RWPE2 (cell line): Measurements from ENCODE around the gene IL20.

Source experiments
- ATAC-seq: fragments of 200-7000 bp; cut with Tn5 transposase; 3 replicates; pipeline ENCODE4 v1.9.1; 2021; ENCODE audit warnings: low read depth
- DNase-seq: peaks from one replicate; pipeline ENCODE4 v3.0.0-alpha.2; 2020; ENCODE audit warnings: low spot score
- H3K27ac ChIP-seq: fragments of 450-650 bp; 2 replicates; pipeline ENCODE4 v1.5.1; 2017; ENCODE audit warnings: mild to moderate bottlenecking; ENCODE audit not compliant: poor library complexity, severe bottlenecking
- H3K27me3 ChIP-seq: fragments of 250-450 bp; sonication (Bioruptor Pico); 2 replicates; pipeline ENCODE4 v1.5.1; 2021; ENCODE audit warnings: mild to moderate bottlenecking, moderate library complexity; ENCODE audit not compliant: insufficient read depth, poor library complexity, severe bottlenecking
- H3K36me3 ChIP-seq: fragments of 250-450 bp; sonication (Bioruptor Pico); 2 replicates; pipeline ENCODE4 v1.5.1; 2020; ENCODE audit warnings: low read depth, mild to moderate bottlenecking, moderate library complexity
- H3K4me1 ChIP-seq: fragments of 250-450 bp; sonication (Bioruptor Pico); 2 replicates; pipeline ENCODE4 v1.5.1; 2021; ENCODE audit warnings: mild to moderate bottlenecking, moderate library complexity; ENCODE audit not compliant: insufficient read depth, poor library complexity, severe bottlenecking
- H3K4me3 ChIP-seq: fragments of 250-450 bp; sonication (Bioruptor Pico); 2 replicates; pipeline ENCODE4 v1.5.1; 2021; ENCODE audit warnings: mild to moderate bottlenecking, moderate library complexity; ENCODE audit not compliant: severe bottlenecking
- H3K9me3 ChIP-seq: fragments of 250-450 bp; sonication (Bioruptor Pico); 2 replicates; pipeline ENCODE4 v1.5.1; 2021; ENCODE audit warnings: mild to moderate bottlenecking, moderate library complexity; ENCODE audit not compliant: severe bottlenecking
- TF ChIP-seq, protein P1 (sequence below): fragments of 450-650 bp; IDR thresholded peaks from one replicate; pipeline ENCODE4 v1.5.1; 2017; ENCODE audit warnings: mild to moderate bottlenecking, moderate library complexity; ENCODE audit not compliant: poor library complexity, severe bottlenecking

IL20 gene

DNA sequence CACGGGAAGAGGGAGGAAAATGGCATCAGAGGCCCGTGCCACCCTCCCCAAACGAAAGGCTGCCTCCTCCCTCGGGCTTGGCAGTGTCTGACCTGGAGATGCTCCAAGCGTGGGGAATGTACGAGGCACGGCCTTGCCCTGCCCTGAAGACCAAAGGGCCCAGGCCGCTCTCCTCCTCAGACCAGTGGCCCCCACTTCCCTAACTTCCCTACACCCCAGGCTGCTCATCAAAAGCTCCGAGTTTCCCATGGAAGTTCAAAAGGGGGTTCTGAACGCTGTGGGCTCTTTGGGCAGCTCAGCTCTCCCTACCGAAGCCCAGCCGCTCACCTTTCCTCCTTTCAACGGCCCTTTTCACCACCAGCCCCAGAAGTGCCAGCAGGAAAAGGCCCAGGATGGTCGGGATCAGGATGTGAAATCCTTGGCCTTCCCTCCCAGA lies 44.5 kb downstream of the IL20 start:
- TF ChIP-seq, protein P1, sequence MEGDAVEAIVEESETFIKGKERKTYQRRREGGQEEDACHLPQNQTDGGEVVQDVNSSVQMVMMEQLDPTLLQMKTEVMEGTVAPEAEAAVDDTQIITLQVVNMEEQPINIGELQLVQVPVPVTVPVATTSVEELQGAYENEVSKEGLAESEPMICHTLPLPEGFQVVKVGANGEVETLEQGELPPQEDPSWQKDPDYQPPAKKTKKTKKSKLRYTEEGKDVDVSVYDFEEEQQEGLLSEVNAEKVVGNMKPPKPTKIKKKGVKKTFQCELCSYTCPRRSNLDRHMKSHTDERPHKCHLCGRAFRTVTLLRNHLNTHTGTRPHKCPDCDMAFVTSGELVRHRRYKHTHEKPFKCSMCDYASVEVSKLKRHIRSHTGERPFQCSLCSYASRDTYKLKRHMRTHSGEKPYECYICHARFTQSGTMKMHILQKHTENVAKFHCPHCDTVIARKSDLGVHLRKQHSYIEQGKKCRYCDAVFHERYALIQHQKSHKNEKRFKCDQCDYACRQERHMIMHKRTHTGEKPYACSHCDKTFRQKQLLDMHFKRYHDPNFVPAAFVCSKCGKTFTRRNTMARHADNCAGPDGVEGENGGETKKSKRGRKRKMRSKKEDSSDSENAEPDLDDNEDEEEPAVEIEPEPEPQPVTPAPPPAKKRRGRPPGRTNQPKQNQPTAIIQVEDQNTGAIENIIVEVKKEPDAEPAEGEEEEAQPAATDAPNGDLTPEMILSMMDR, result no peak
- peak overlapping the region; percentile 32 for H3K4me3 ChIP-seq
- H3K4me1 ChIP-seq, result peaks cover 17% of the 10 kb centered on the region
- peak overlapping the region; percentile 74 for H3K27ac ChIP-seq
- DNase-seq (no peak), ATAC-seq (no peak)
- H3K27me3 ChIP-seq, result no peaks in the 10 kb centered on the region
- no peaks in the 10 kb centered on the region for H3K36me3 ChIP-seq
- H3K9me3 ChIP-seq, result no peaks in the 10 kb centered on the region

DNA sequence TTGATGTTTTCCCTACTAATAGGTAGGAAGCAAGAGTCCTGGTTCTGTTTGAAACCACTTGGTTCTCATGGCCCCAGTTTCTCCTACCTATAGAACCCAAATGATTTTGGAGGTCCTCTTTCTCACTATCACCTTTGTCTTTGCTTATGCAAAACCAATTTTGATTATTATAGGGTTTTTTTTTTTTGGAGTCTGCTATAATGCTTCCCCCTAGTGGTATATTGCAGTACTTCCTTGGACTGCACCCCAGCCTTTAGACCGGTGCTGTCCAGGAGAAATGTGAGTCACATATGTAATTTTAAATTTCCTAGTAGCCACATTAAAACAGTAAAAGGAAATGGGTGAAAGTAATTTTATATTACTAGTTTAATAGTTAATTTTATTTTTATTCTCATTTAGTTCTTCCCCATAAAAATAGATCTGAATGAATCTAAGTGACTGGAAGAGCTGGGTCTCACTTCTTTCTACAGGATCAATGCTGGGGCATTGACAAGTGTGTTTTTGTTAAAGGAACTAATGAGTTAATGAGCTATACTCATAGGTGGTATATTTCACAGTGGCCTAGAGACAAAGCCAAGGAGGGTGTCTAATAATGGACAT lies 45.7 kb downstream of the IL20 start:
- H3K27ac ChIP-seq, result no peak overlapping the region
- no peaks in the 10 kb centered on the region for H3K27me3 ChIP-seq
- TF ChIP-seq, protein P1, result peak; percentile 95
- ATAC-seq (no peak), DNase-seq (no peak)
- H3K4me3 ChIP-seq, result no peak overlapping the region
- no peaks in the 10 kb centered on the region for H3K9me3 ChIP-seq
- peaks cover 6% of the 10 kb centered on the region for H3K4me1 ChIP-seq
- no peaks in the 10 kb centered on the region for H3K36me3 ChIP-seq

DNA sequence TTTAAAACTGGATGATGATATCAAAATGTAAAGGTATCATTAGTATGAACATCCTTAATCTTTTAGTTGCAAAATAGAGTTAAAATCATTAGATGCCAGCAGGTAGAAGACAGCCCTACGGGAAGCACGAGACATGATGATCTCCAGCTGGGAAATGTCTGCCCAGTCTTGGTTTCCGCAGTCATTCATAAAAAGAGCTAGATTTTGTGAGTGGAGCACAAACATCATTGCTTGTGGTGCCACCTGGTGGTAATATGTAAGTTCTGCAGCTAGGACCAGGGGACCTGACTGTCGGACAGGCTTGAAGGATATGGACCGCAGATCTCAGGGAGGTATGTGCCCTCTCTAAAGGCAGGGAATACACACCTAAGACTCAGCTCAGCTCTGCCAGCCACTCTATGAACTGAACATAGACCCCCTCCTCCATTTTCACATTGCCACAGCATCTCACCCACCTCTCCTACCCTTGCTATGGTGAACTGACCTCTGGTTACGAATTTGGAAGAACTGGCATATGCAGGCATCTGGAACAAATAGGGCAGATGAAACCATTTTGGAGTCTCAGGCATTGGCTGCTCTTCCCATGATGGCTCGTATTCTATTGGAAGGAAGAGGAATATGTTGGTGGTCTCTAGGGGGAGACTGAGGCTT lies 47.1 kb downstream of the IL20 start:
- Histone ChIP-seq H3K36me3 (no peaks in the 10 kb centered on the region), H3K27ac (no peak overlapping the region), H3K27me3 (no peaks in the 10 kb centered on the region), H3K4me3 (no peak overlapping the region), H3K4me1 (peaks cover 6% of the 10 kb centered on the region), H3K9me3 (no peaks in the 10 kb centered on the region)
- ATAC-seq (peak; percentile 5; the same call in 1 of the 3 replicates), DNase-seq (no peak)
- TF ChIP-seq, protein P1, result peak; percentile 87

DNA sequence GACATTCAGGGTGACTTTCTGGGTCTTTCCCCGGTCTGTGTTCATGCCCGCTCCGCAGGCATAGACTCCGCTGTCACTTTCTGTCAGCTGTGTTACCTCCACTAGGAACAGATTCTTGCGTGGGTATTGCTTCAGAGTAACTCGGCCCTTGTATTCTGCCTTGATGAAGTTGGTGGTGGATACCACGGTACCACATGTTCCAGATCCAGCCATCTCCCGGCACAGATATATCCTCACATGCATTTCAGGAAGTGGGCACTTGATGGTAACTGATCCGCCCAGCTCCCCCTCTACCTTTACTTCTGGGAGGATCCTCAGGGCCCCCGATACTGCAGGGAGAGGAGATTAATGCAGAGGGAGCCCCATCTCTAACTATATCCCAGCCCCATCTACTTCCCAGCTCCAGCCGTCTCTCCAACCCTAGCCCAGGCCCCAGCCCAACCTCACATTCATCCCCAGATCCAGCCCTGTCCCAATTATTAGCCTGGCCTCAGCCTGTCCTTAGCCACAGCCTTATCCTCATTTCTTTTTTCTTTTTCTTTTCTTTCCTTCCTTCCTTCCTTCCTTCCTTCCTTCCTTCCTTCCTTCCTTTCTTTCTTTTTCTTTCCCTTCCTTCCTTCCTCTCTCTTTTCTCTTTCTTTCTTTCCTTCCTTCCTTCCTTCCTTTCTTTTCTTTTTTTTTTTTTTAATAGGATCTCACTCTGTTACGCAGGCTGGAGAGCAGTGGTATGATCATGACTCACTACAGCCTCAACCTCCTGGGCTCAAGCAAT lies 48.5 kb downstream of the IL20 start:
- TF ChIP-seq, protein P1, result no peak
- H3K36me3 ChIP-seq, result no peaks in the 10 kb centered on the region
- no peak overlapping the region for H3K4me3 ChIP-seq
- H3K27me3 ChIP-seq, result no peaks in the 10 kb centered on the region
- no peak overlapping the region for H3K27ac ChIP-seq
- ATAC-seq (no peak), DNase-seq (no peak)
- no peaks in the 10 kb centered on the region for H3K4me1 ChIP-seq
- no peaks in the 10 kb centered on the region for H3K9me3 ChIP-seq
